Hypothalamus (tissue), 51 donors: ENCODE results near the gene BABAM2.
"Not testable (repeated sequence)": the region's sequence is repeated elsewhere in the genome, so short reads cannot be mapped to it uniquely, and the experiment has no call there.

ENCODE experiments used
- DNase-seq, 51 donors: peaks; one replicate each; lab custom pipeline; 2025; lab: John Stamatoyannopoulos, UW

Gene BABAM2

GRCh38 chr2:28098501-28099225, 208.1 kb downstream of the BABAM2 start:
- DNase-seq = no peak

GRCh38 chr2:28101123-28101522, 210.6 kb downstream of the BABAM2 start:
- DNase-seq = no peak

DNA sequence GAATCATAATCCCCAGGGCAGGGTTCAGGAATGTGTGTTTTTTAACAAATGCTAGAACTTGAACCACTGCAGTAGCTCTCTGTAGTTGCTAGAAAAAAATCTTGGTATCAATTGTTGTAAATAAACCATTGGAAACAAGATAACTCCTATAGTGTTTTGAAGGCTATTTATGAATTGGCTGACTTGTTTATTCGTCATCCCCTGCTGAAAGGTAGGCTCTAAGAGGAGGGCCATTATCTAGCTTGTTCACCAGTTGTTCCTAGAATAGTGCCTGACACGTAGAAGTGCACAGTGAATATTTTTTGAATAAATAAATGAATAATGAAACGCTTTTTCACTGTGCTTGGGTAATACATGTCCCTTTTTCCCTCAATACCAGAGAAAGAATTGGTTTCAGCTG, 211.4 kb downstream of the BABAM2 start:
- DNase-seq = no peak

DNA sequence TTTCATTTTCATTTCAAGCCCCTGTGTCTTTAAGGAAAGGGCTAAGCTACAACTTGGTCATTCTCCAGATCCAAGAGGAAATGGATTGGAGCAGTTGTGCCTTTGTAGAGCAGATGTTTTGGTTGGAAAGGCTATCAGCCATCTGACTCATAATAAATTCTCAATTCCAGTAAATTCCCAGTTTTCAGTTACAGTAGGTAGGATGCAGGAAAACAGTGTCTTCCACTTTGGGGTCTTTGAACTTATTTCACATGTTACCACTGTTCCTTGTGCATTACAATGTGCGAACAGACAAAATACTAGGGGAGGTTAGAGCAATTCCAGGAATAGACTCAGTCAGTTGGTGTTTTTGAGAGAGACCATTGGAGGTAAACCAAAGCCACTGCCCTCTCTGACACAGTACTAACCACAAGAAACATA, 211.9 kb downstream of the BABAM2 start:
- DNase-seq = no peak

- DNase-seq = no peak
These were observed 213.1 kb downstream of the BABAM2 start for GRCh38 chr2:28103611-28104010.

- DNase-seq = no peak
These were observed 217.6 kb downstream of the BABAM2 start for GRCh38 chr2:28108143-28108542.

DNA sequence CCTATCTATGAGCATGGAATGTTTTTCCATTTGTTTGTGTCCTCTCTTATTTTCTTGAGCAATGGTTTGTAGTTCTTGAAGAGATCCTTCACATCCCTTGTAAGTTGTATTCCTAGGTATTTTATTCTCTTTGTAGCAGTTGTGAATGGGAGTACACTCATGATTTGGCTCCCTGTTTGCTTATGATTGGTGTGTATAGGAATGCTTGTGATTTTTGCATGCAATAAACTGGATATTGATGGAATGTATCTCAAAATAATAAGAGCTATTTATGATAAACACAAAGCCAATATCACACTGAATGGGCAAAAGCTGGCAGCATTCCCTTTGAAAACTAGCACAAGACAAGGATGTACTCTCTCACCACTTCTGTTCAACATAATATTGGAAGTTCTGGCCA, 223.2 kb downstream of the BABAM2 start:
- not testable (repeated sequence) for DNase-seq

- DNase-seq = no peak
These were observed 226.6 kb downstream of the BABAM2 start for GRCh38 chr2:28117104-28117596.

- no peak for DNase-seq
These were observed 229.1 kb downstream of the BABAM2 start for GRCh38 chr2:28119631-28120030.

- no peak for DNase-seq
These were observed 237.9 kb downstream of the BABAM2 start for GRCh38 chr2:28128281-28128950.

- no peak for DNase-seq
These were observed 239.6 kb downstream of the BABAM2 start for GRCh38 chr2:28129955-28130695.

DNA sequence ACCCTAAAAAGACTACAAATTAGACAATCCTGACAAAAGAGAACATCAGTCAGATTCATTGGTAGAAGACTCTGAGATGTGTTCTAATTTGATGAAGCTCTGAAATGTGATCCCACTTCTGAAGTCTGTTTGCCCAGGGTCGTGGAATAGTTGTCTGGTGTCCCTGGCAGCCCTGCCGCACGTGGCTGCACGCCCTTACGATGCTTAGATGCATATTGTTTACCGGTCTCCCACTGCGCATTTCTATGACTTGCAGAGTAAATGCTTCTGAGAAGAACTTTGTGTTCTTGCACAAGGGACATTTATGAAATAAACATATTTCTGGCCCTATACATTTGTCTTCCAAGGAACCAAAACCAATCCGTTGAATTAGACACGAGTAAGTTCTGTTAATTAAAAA, 243.2 kb downstream of the BABAM2 start:
- DNase-seq = no peak

GRCh38 chr2:28134262-28134812, 243.8 kb downstream of the BABAM2 start:
- DNase-seq = no peak

DNA sequence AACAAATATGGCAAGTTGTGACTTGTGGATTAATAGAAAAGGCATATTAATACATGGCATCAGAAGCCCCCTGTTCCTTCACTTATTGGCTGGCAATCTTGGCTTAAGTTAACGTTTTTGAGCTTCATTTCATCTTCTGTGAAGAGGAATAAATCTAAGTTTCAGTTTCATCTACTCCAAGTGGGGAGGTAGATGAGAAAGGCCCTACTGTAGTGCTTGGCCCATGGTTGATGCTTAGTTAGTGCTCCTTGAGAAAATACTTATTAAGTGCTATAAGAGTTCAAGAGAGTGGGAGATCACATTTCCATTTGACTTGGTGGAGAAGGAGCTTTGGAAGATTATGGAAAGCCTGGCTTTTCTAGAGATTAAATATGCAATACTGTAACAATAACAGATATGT, 244.3 kb downstream of the BABAM2 start:
- DNase-seq = no peak

- DNase-seq = no peak
These were observed 244.8 kb downstream of the BABAM2 start for GRCh38 chr2:28135324-28135723.

DNA sequence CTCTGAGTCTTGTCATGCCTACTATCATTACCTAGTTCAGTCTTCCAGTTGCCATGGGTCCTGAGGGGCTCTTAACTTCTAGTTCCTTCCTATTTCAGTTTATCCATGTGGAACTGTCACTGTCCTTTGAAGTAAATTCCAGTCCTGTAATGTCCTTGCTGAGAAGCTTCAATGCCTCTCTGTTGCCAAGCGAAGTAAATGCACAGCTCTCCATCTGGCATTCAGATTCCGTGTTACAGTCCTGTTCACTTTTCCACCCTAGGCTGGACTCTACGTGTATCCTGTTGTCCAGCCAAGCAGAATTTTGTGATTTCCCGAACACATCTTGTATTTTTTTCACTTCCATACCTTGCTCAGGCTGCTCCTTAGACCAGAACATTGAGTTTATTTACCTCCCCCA, 245.3 kb downstream of the BABAM2 start:
- DNase-seq = no peak

DNA sequence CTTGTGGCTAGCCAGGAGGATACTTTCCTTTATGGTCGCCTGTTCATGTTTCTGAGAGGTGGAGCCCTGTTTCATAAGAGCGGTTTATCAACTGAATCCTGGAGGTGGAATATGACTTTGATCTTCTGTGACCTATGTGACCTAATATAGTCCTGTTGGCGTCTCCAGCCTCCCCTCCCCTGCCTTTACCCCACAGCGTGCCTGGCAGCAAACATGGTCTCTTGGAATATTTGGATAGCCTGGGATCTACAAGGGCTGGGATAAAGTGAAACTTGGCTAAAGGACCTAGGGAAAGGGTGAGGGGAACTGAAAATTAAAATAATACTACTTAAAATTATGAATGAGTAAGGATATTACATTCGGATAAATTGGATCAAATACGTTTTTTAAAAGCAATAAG, 246.0 kb downstream of the BABAM2 start:
- DNase-seq = no peak

DNA sequence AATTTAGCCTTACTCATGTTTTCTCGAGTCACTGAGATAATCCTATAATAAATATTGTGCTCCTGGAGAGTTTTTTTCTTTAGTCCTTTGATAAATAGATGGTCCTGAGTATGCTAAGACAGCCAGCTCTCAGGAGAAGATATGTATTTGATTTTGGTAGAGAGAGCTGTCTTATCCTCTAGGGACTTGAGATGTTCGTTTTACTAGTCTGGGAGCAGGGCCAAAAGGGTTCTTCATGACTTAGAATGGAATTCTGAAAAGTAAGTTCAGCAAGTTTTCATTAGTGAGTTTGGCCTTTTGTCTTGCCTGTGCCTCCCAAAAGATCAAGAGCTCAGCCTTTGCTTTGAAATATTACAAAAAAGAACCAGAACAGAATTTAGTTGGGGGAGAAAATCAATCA, 246.7 kb downstream of the BABAM2 start:
- no peak for DNase-seq

GRCh38 chr2:28142386-28142785, 251.9 kb downstream of the BABAM2 start:
- no peak for DNase-seq

DNA sequence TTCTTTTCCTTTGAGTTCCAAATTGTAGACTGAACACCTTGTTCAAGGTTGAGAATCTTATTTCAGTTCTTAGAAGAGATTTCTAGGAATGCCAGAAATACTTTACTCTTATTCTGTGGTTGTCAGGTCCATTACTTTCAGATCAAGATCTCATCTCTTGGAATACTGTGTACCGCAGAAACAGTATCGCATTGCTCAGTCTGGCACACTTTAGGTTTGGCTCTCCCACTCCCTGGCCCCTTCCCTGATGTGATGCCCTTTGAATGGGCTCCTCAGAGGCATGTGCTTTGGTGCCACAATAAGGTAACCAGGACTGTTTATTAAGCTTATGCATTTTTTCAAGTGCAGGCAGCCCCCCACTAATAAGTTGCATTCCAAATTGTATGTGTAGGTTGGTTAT, 257.5 kb downstream of the BABAM2 start:
- DNase-seq = peak in 1 of 51 donors; percentile 2

- DNase-seq = no peak
These were observed 258.0 kb downstream of the BABAM2 start for GRCh38 chr2:28148566-28148965.
